ENCODE results near the gene GATA2. TPM values are rescaled to one million over a fixed set of nuclear protein-coding genes. Genes with fewer than 3 reads are reported as not detected.

GATA2 gene
- total RNA-seq, 1 experiment from 2014 or later, result 18.6 TPM

DNA sequence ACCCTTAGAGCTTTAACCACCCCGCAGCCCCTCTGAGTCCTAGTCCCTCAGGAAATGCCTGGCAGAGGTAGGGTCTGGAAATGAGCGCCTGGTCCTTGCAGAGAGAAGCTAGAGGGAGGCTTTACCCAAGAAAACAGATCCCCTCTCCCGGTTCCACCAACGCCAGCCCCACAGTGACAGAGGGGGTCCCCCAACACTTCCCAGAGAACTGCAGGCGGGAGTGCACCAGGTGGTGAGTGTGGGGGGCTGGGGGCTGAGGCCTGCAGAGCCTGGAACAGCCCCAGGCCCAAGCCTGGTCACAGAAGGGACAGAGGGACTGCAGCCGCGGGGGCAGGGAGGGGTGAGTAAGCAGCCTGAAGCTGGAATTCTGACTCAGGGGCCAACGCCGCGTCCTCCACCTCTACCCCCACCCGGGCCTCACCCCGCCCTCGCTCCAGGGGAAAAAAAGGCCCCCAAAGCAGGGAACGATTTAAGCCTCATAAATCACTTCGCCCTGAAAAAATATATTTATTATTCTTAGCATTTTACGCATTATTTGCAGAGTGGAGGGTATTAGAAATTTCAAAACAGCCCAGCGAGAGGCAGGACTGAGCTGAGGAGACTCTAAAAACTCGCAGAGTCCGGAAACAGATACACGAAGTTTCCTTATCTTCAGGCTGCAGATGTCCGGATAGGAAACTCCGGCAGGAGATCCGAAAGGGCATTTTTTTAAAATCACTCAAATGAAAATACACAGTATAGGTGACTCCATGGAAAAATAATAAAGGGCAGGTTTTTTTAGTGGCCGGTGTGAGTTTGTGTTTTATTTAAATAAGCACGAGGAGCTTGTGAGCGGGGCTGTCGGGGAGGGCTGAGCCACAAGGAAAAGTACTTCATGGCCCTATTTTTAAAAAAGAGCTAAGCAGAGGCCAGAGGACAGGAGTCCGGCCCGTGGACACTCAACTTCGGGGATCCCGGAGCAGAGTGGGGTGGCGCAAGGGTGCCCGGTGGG, 10.0 kb downstream of the GATA2 start:
- no peak overlapping the region for H3K4me3 ChIP-seq (replicated peaks in 1 of 2; ENCODE audit: low read depth in 1 of 2, low read length in 2 of 2)
- CTCF ChIA-PET, result no interaction called here
- H3K36me3 ChIP-seq (ENCODE audit: control insufficient read depth in 1 of 2, insufficient read depth in 2 of 2, low read length in 2 of 2), result peaks cover 0 to 16% of the 10 kb centered on the region in 2 experiments; a peak in 2 of 4 replicates
- H2AFZ ChIP-seq (ENCODE audit: low read depth, low read length, poor library complexity, severe bottlenecking), result no peak overlapping the region
- no TSS peak for BruUV-seq (replicated peaks)
- H3K9ac ChIP-seq (ENCODE audit: low read length), result no peak overlapping the region
- intact Hi-C loops (cut with micrococcal nuclease), result no loop called here
- RAD21 ChIA-PET (ENCODE audit: low non-redundant PET in 1 of 2, low total read pairs in 2 of 2, uncharacterized antibody in 2 of 2, unreplicated experiment in 2 of 2), result interaction anchor here in 1 of 2 experiments (0.6 kb wide), 1 partner anchor 164 kb away, joined by 4 read pairs; no protein-coding TSS in a partner anchor
- peaks cover 3 to 9% of the 10 kb centered on the region in 2 experiments; a peak in 2 of 4 replicates for H3K4me1 ChIP-seq (ENCODE audit: control insufficient read depth in 1 of 2, insufficient read depth in 2 of 2, low read length in 2 of 2)
- POLR2A ChIA-PET, result no interaction called here
- H4K20me1 ChIP-seq (ENCODE audit: insufficient read depth), result no peaks in the 10 kb centered on the region
- H3K79me2 ChIP-seq (ENCODE audit: insufficient read depth, low read length), result peaks cover 14% of the 10 kb centered on the region; the same call in 1 of the 2 replicates
- no peak overlapping the region for H3K4me2 ChIP-seq (ENCODE audit: low read length)
- DNase-seq (ENCODE audit: low read depth, low spot score), result no peak
- H3K9me3 ChIP-seq (ENCODE audit: control insufficient read depth in 1 of 2, insufficient read depth in 1 of 2, low read depth in 1 of 2, low read length in 2 of 2), result no peaks in the 10 kb centered on the region
- H3K27me3 ChIP-seq (ENCODE audit: insufficient read depth, low read length), result no peaks in the 10 kb centered on the region
- TF ChIP-seq MAX (IDR thresholded peaks at IDR 0.05) (no peak), EGR1 (IDR thresholded peaks at IDR 0.05; ENCODE audit: low read depth) (no peak), SRF (IDR thresholded peaks at IDR 0.05; ENCODE audit: low read depth) (no peak), RAD21 (IDR thresholded peaks at IDR 0.05; ENCODE audit: low read depth) (no peak), ZFX (IDR thresholded peaks at IDR 0.05) (no peak), SIN3A (IDR thresholded peaks at IDR 0.05; ENCODE audit: low read depth) (no peak), EZH2phosphoT487 (IDR thresholded peaks at IDR 0.05; ENCODE audit: borderline replicate concordance) (no peak), CEBPB (IDR thresholded peaks at IDR 0.05; ENCODE audit: low read depth) (no peak), ZNF274 (IDR thresholded peaks at IDR 0.05; ENCODE audit: low read depth, low read length) (no peak), JUND (IDR thresholded peaks at IDR 0.05) (no peak), REST (IDR thresholded peaks at IDR 0.05; ENCODE audit: low read depth) (no peak), POLR2A (IDR thresholded peaks at IDR 0.05; ENCODE audit: borderline replicate concordance, extremely low read depth, insufficient read depth, insufficient read length) (no peak), ZBTB33 (IDR thresholded peaks at IDR 0.05; ENCODE audit: extremely low read depth, insufficient replicate concordance, low read length) (no peak), TCF7L2 (IDR thresholded peaks at IDR 0.05; ENCODE audit: borderline replicate concordance, extremely low read depth, insufficient read depth, insufficient read length) (no peak)
- TF ChIP-seq, protein P1, sequence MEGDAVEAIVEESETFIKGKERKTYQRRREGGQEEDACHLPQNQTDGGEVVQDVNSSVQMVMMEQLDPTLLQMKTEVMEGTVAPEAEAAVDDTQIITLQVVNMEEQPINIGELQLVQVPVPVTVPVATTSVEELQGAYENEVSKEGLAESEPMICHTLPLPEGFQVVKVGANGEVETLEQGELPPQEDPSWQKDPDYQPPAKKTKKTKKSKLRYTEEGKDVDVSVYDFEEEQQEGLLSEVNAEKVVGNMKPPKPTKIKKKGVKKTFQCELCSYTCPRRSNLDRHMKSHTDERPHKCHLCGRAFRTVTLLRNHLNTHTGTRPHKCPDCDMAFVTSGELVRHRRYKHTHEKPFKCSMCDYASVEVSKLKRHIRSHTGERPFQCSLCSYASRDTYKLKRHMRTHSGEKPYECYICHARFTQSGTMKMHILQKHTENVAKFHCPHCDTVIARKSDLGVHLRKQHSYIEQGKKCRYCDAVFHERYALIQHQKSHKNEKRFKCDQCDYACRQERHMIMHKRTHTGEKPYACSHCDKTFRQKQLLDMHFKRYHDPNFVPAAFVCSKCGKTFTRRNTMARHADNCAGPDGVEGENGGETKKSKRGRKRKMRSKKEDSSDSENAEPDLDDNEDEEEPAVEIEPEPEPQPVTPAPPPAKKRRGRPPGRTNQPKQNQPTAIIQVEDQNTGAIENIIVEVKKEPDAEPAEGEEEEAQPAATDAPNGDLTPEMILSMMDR (IDR thresholded peaks at IDR 0.05 in 2 of 3, conservative IDR thresholded peaks at IDR 0.05 in 1 of 3; ENCODE audit: borderline replicate concordance in 1 of 3, insufficient read depth in 1 of 3, low read depth in 2 of 3, low read length in 2 of 3), result no peak
- TF ChIP-seq, protein P2, sequence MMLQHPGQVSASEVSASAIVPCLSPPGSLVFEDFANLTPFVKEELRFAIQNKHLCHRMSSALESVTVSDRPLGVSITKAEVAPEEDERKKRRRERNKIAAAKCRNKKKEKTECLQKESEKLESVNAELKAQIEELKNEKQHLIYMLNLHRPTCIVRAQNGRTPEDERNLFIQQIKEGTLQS (IDR thresholded peaks at IDR 0.05), result no peak
- H3K27ac ChIP-seq (ENCODE audit: low read depth, low read length), result no peak overlapping the region
- H3K9me2 ChIP-seq (ENCODE audit: insufficient read depth), result no peaks in the 10 kb centered on the region
- ATAC-seq, result no peak
